Non-pigmented ciliary epithelial cell (primary cell): ENCODE measurements around the gene BMAL1.

ENCODE experiments used
- DNase-seq: peaks from one replicate; pipeline ENCODE4 v3.0.0-alpha.2; 2010; ENCODE audit warnings: low read depth

The BMAL1 gene

GRCh38 chr11:13343931-13344717 is 66.5 kb downstream of the BMAL1 start:
- peak; percentile 55 for DNase-seq

DNA sequence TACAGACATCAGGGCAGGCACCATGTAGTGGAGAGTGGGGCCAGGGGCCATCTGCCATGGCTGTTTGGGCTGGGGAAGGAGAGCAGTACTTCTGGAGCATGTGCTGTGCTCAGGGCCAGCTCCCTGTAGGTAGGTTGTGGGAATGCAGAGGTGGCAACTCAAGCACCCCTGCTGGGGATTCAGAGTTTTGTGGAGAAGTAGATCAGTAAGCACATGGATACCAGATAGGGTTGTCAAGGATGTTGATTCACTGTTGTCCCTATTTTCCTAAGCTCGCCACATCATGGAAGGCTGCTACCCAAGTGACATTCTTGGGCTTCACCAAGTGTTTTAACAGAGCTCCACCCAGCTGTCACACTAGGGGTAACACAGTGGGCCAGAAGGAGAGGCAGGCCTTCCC is 67.2 kb downstream of the BMAL1 start:
- no peak for DNase-seq

GRCh38 chr11:13346470-13346869 is 68.9 kb downstream of the BMAL1 start:
- no peak for DNase-seq

- DNase-seq: no peak
Measured at GRCh38 chr11:13347901-13348300, 70.3 kb downstream of the BMAL1 start.

- no peak for DNase-seq
Measured at GRCh38 chr11:13348305-13348704, 70.7 kb downstream of the BMAL1 start.

DNA sequence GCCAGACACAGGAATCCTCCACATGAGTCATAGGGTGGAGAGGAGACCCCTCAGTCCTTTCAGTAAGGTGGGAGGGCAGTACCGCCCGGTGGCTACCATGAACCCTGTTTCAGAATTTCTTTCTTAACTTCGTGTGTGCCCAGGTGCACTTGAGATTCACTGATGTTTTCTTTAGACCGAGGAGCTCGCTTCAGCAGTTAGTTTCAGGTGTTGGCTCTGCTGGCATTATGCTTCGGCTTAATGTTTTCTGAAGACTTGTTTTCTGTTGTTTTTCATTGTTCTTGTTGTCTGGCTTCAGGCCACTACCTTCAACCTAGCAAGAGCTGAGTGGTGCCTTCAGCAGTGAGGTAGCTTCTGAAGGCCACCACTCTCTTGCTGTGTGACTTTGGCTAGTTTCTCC is 71.5 kb downstream of the BMAL1 start:
- DNase-seq: no peak

DNA sequence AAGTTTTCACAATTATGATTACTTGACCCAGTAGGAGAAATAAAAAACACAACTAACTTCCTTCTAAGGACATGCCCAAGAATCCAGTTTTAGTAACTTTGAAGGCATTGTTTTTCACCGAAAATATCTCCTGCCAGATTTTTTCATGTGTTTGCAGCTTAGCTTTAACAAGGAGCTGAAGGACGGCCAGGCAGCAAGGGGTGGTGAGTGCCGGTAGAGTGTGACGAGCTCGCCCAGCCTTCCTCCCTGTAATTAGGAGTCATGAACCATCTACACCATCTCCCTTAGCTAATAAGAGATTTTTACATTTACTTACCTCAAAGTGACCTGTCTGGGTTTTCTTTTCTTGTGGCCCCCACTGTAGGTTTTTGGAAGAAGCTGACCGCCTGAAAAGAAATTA is 72.0 kb downstream of the BMAL1 start:
- DNase-seq: no peak

DNA sequence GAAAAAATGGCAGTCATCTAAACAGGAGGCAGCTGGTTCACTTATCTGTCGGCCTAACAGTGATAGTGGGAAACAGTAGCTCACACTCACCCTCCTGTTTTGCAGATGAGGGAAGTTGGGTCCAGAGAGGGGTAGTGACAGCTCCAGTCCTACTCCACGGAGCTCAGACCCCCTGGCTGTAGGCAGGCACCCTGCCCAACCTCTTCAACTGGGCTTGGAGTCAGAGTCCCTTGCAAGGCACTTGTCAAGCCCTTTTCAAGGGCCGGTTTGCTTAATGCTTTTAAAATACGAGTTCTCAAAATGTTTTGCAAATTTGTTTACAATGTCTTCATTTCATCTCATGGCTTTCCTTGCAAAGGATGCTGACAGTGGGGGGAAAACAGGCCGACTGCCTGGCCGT is 75.1 kb downstream of the BMAL1 start:
- no peak for DNase-seq

DNA sequence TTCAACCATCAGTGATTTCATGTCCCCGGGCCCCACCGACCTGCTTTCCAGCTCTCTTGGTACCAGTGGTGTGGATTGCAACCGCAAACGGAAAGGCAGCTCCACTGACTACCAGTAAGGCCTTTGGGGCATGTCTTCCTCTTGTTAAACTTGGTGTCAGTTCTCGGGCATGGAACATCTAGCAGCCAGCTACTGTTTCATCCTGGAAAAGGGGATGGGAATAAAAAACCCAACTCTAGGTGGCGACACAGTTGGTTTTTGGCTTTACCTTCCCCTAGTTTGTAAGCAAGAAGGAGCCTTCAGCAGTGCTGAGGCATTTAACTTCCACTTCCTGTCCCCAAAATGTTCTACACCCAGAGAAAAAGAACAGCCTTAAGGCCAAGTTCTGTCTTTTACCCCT is 76.7 kb downstream of the BMAL1 start:
- DNase-seq: no peak

DNA sequence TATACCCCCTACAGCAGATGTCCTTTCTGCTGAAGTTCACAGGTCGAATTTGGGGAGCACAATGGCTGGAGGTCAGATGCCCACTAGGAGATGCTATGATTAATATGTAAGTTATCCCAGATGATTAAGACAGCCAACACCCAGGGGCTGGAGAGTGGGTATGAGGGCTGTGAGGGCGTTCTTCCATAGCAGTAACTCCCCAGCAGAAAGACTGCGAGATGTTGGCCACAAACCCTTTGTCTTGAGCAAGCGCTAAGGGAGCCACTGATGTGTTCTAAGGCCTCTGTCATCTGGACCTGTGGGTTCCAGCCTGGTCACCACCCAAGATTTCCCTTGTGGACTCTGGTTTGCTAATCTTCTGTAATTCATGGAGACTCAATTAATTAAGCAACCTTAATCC is 77.6 kb downstream of the BMAL1 start:
- DNase-seq: no peak

- DNase-seq: no peak
Measured at GRCh38 chr11:13357232-13357631, 79.6 kb downstream of the BMAL1 start.

DNA sequence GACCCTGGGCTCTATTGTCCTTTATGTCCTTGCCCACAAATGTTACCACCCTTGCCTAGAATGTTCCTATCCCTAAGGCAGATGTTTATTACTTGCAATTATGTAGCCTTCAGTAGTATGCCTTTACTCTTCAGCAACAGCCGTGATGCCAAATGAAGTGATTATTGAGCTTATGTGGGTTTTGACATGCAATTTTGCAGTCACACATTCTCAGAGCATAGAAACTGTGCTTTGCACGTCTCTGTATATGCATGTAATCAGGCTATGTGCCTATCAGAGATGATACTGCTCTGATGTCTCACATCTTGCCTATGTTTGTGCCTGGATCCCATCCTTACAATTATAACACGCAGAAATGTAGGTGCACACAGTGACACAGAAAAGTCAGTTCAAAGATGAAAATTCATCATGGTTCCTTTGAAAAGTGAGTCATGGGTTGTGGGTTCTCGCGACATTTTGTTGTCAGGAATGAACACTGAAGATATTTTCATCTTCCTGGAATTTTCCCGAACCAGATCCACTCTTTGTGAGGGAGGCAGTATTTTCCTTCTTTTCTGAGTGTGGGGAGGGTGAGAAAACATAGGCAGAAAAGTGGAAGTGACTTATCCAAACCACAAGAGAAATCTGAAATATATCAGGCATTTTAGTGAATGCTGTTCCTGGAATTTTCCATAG is 81.1 kb downstream of the BMAL1 start:
- DNase-seq: no peak

GRCh38 chr11:13362596-13363109 is 85.1 kb downstream of the BMAL1 start:
- no peak for DNase-seq

GRCh38 chr11:13364388-13364787 is 86.8 kb downstream of the BMAL1 start:
- DNase-seq: no peak

- DNase-seq: no peak
Measured at GRCh38 chr11:13366266-13367026, 88.9 kb downstream of the BMAL1 start.

GRCh38 chr11:13367115-13367514 is 89.5 kb downstream of the BMAL1 start:
- DNase-seq: no peak

- peak; percentile 43 for DNase-seq
Measured at GRCh38 chr11:13368041-13368446, 90.5 kb downstream of the BMAL1 start.

- no peak for DNase-seq
Measured at GRCh38 chr11:13373216-13373615, 95.6 kb downstream of the BMAL1 start.

DNA sequence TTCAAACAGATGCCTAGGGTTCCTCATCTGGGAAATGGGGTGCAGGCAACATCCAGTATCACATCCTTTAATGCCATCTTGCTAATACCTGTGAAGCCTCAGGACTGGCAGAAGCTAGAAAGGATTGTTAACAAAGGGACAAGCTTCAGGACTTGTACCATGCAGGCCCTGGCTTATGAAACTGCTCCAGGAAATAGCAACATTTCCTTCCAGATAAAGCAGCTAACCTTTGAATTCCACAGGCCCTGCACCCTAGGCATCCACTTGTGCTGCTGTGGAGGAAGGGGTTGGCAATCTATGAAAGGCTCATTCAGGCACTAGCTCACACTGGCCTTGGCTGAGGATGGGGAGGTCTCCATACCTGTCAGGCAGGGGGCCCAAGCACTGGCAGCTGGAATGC is 98.2 kb downstream of the BMAL1 start:
- no peak for DNase-seq

DNA sequence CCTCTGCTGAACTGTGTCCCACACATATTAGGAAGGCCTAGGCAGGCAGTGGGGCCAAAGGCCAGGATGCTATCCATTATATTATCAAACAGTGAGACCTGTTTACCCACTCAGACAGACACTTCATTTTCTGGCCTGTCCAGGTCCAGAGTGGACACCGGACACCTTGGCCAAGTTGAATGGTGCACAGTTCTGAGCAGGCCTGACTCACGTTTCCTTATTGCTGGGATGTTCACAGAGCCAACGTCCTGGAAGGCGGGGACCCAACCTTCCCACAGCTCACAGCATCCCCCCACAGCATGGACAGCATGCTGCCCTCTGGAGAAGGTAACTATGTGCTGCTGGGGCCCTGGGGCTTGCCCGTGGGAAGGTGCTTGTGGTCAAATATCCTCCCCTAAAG is 98.8 kb downstream of the BMAL1 start:
- no peak for DNase-seq

DNA sequence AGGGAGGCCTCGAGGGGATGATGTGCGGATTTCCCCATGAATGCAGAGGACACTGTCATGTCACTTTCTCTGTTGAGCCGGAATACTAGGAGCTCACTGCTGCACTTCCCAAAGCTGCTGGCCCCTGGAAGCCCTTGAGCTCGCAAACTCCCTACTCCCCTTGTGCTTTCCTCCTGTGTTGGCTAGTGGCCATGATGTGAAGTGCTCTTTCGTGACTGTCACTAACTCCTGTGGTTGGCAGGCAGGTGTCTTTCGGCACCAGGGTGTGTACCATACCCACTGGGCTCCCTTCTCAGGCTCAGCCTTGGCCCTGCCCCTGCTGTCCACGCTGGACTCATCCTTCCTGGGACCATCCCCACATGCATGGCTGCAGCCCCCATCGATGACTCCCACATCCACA is 99.2 kb downstream of the BMAL1 start:
- DNase-seq: no peak

DNA sequence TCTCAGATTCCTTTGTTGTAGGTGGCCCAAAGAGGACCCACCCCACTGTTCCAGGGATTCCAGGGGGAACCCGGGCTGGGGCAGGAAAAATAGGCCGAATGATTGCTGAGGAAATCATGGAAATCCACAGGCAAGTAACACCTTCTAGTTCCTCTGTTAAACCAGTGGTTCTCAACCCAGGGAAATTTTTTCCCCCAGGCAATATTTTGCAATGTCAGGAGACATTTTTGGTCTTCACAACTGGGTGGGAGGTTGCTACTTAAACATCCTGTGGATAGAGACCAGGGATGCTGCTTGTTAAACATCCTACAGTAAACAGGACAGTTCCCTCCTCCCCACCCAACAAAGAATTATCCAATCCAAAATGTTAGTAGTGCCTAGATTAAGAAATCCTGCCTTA is 100.7 kb downstream of the BMAL1 start:
- DNase-seq: no peak

GRCh38 chr11:13380731-13381130 is 103.1 kb downstream of the BMAL1 start:
- DNase-seq: no peak
